Brain microvascular endothelial cell (primary cell): ENCODE results near the gene PEX10.

Experiments used
- DNase-seq: peaks from one replicate; pipeline ENCODE4 v3.0.0-alpha.2; 2020
- H3K27ac ChIP-seq: fragments of 250-450 bp; sonication (Bioruptor Pico); 2 replicates; pipeline ENCODE4 v1.5.1; 2020; ENCODE audit warnings: mild to moderate bottlenecking, moderate library complexity
- H3K27me3 ChIP-seq: fragments of 250-450 bp; sonication (Bioruptor Pico); replicated peaks from 2 replicates; pipeline ENCODE4 v1.5.1; 2020; ENCODE audit warnings: mild to moderate bottlenecking
- H3K36me3 ChIP-seq: fragments of 250-450 bp; sonication (Bioruptor Pico); replicated peaks from 2 replicates; pipeline ENCODE4 v1.5.1; 2020; ENCODE audit warnings: mild to moderate bottlenecking
- H3K4me3 ChIP-seq: 2 replicates; pipeline ENCODE4 v1.5.1; 2011; ENCODE audit warnings: low read depth, mild to moderate bottlenecking, control low read depth, low read length, moderate library complexity
- CTCF ChIP-seq: IDR thresholded peaks from 2 replicates; pipeline ENCODE4 v1.5.1; 2011; ENCODE audit warnings: low read depth, mild to moderate bottlenecking, moderate library complexity, low read length, control low read depth, inconsistent platforms; ENCODE audit errors: missing control alignments
- in situ Hi-C: cut with HindIII; loops from 2 replicates; pipeline ENCODE4 v1.10.0; 2017; ENCODE audit warnings: low sequenced_read_pairs, low pct_ligation_motif_present

Gene PEX10

GRCh38 chr1:2389644-2390043, 22.7 kb downstream of the PEX10 start:
- TF ChIP-seq CTCF, result no peak
- Histone ChIP-seq H3K36me3 (peaks cover 15% of the 10 kb centered on the region), H3K27me3 (no peaks in the 10 kb centered on the region), H3K27ac (no peak overlapping the region), H3K4me3 (no peak overlapping the region)
- DNase-seq, result no peak
- in situ Hi-C loops, result no loop called here

- Histone ChIP-seq H3K27ac (no peak overlapping the region), H3K4me3 (no peak overlapping the region), H3K27me3 (no peaks in the 10 kb centered on the region), H3K36me3 (peaks cover 3% of the 10 kb centered on the region)
- in situ Hi-C loops, result no loop called here
- TF ChIP-seq CTCF, result no peak
- no peak for DNase-seq
Measured at GRCh38 chr1:2388004-2388913, 24.1 kb downstream of the PEX10 start.

GRCh38 chr1:2386636-2387611, 25.4 kb downstream of the PEX10 start:
- TF ChIP-seq CTCF, result no peak
- in situ Hi-C loops, result no loop called here
- H3K27me3 ChIP-seq, result no peaks in the 10 kb centered on the region
- DNase-seq, result no peak
- no peak overlapping the region for H3K27ac ChIP-seq
- H3K36me3 ChIP-seq, result no peaks in the 10 kb centered on the region
- H3K4me3 ChIP-seq, result no peak overlapping the region

GRCh38 chr1:2385606-2386280, 26.6 kb downstream of the PEX10 start:
- no peaks in the 10 kb centered on the region for H3K36me3 ChIP-seq
- no peaks in the 10 kb centered on the region for H3K27me3 ChIP-seq
- in situ Hi-C loops, result no loop called here
- no peak for TF ChIP-seq CTCF
- H3K27ac ChIP-seq, result no peak overlapping the region
- no peak overlapping the region for H3K4me3 ChIP-seq
- DNase-seq, result no peak

GRCh38 chr1:2384941-2385481, 27.4 kb downstream of the PEX10 start:
- Histone ChIP-seq H3K36me3 (no peaks in the 10 kb centered on the region), H3K27ac (no peak overlapping the region), H3K27me3 (no peaks in the 10 kb centered on the region), H3K4me3 (no peak overlapping the region)
- in situ Hi-C loops, result no loop called here
- no peak for TF ChIP-seq CTCF
- DNase-seq, result no peak
